ENCODE results near the gene KRT86.
A peak's percentile ranks its signal among the peaks of the same experiment; 100 is the strongest.
"Not testable (repeated sequence)": the region's sequence is repeated elsewhere in the genome, so short reads cannot be mapped to it uniquely, and the experiment has no call there.

Gene KRT86

DNA sequence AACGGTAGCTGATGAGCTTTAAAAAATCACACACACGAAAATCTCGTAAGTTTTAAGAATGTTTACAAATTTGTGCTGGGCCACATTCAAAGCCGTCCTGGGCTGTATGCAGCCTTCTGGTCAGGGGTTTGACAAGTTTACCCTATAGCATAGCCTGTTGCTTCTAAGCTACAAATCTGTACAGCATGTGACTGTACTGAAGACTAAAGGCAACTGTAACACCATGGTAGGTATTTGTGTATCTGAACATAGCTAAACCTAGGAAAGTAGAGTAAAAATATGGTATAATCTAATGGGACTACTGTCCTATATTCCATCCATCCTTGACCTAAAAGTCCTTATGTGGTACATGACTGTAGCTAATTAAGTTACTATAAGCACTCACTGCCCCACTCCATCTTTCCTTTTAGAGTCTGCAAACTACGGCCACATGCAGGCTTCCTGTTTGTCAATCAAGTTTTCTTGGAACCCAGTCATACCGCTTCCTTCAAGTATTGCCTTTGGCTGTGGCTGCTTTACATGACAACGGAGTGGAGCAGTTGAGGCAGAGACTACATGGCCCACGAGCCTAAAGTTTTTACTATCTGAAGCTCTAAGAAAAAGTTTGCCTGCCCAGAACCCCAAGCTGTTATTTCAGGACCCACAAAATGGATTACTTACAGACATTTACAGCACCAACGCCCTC, 22.9 kb upstream of the KRT86 start:
- no peak for DNase-seq

DNA sequence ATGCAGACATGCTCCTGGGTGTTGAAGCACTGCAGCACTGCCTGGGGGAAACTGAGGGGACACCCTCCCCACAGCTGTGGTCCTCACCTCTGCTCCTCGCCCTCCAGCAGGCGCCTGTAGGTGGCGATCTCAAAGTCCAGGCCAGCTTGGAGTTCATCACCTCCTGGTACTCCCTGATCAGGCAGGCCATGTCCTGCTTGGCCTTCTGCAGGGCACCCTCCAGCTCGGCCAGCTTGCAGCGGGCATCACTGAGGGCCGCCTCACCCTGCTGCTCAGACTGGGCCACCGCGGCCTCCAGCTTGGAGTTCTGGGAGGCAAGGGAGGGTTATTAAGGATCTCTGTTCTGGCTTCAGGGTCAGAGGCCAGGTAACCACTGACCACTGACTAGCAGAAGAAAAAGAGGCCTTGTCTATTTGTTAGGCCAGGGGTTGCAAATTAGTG, 22.2 kb upstream of the KRT86 start:
- DNase-seq: not testable (repeated sequence)

DNA sequence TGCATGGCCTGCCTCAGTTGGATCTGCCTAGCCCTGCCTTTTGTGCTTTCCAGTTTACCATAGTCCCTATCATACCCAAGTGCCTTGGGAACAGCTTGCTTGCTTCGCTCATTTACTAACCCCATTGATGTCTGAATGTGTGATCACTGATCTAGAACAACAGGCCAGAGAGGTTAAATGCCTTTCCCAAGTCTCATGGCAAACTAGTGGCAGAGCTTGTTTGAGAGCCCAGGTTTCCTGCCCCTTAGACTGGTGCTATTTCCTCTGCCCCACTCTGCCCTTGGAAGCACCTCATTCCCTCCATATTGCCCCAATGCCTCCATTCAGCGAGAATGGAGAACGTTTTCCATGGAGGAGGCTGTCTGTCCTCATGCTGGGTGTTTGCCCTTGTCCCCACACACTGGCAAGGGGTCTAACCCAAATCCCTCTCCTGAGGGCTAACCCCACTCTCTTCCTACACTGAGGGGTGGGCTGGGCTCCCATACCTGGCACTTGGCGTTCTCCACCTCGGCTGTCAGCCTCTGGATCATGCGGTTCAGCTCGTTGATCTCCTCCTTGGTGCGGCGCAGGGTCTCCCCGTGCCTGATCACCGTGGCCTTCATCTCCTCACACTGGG, 21.6 kb upstream of the KRT86 start:
- no peak for DNase-seq

DNA sequence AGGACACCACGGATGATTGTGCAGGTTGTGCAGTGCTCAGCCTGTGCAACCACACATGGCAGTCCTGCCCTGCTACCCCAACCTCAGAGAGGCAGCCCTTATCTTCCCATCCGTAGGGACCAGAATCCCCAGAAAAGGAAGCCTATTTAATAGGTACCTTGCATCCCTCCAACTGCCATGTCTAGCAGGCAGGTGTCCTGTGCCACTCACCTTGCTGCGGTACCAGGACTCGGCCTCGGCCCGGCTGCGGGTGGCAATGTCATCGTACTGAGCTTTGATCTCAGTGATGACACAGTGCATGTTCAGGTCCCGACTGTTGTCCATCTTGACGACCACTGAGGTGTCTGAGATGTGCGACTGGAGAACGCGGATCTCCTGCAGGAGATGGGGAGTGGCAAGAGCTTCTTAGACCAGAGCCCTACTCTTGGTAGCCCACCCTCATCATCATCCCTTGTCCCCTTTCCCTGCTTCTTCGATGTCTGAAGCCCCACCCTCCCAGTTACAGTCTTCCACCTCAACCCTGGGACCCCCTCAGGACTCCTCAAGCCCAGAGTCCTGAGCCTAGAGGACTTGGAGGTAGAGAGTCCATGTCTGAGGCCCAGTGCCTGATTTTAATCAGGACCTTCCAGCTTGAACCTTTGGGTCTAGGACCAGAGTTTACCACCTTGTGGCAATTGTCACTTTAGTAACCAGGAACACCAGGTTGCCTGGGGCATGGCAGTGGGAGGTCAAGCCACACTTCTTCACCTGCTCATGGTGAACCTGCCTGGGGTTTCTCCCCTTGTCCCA, 20.9 kb upstream of the KRT86 start:
- no peak for DNase-seq

DNA sequence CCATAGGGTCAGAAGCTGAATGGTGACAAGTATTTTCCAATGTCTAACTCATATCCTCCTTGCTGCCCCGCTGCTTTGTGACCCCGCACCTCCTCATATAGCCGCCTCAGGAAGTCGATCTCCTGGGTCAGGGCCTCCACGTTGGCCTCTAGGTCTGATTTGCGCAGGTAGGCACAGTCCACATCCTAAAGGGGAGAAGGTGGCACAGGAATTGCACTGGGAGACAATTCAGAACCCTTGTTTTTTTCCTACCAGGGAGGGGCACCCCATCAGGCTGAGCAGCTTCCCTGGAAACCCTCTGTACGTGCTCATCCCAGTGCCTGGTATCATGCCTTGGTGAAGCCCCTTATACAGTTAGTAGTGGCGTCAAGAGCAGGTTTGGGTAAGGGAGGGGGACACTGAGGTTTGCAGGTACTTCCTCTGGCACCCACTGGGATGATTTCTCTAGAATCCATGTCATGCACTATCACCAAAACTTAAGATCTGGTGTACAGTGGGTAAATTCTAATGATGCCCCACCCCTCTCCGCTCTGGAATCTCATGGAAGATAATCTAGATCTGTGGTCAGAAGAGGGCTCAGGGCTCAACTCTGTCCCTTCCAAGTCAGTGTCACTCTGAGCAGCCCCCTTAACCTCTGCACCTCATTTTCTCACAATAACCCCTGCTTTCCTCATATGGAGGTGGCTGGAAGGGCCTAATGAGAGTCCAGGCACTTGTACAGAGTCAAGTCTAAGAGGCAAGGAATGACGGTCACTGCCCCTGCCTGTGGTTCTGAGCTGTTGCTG, 20.1 kb upstream of the KRT86 start:
- no peak for DNase-seq

DNA sequence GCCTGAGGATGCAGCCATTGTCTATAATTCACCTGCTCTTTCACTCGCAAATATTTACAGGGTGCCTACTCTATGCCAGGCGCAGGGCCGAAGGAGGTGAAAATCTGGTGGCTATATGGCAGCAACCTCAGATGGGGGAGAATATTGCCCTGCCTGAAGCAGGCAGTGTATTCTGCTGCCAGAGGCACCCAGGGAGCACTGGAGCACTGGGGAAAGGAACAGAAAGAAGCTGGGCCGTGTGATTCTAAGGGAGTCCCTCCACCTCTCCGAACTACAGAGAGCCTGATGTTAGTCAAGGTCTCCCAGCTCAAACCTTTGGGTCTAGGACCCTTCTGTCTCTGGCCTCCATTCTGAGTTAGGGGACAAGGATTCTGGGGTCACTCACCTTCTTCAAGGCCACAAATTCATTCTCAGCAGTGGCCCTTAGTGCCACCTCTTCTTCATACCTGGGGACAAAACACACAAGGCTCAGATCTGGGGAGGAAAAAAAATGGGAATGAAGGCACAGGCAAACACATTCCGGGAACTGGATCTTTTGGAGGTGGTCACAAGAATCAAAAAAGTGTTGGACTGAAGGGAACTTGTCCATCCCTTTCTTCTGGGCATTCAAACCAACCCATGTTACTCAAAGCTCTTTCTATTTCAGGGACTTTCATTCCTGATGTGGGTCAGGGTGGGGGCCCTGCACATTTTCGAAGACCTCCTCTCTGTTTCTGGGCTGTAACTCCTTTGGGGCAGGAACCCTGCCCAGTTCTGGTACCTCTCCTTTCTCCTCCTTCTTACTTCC, 19.3 kb upstream of the KRT86 start:
- DNase-seq: no peak

DNA sequence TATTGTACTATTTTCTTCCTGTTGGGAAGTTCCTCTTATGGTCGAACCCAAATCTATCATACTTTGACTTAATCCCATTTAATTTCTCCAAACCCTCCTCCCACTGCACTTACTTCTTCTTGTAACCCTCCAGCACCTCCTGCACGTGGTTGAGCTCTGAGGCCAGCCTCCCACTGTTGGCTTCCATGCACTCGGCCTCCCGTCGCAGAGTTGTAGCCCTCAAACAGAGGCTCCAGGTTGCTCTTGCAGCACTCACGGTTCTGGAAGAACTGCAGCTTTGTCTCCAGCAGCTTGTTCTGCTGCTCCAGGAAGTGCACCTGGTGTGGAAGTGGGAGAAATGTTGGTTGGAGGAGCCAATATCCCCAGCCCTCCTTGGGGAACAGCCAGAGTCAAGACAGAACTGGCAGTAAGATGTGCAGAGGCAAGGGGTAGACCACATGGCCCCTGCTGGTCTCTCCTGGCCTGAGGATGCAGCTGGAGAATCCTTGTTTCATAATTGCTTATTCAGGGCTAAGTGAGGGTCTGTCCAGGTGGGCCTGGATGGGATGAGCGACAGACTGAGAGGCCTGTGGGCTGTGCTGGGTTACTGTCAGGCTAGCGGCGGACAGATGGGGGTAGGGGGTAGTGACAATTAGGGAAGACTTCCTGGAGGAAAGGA, 18.4 kb upstream of the KRT86 start:
- no peak for DNase-seq

DNA sequence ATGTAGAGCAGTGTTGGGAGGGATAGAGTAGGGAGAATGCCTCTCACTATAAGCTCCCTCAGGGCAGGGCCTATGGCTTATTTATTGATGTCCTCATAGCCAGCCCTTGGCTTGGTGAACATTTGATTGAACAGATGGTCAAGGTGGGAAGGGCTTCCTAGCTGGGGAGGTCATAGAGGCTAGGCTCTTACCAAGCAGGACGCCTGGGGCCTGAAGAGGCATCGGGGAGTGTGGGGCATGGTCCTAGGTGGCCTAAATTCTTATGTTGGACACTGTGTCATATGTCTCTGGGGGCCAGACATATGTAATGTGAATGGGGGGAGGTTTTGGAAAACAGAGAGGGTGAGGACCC, 17.9 kb upstream of the KRT86 start:
- no peak for DNase-seq

DNA sequence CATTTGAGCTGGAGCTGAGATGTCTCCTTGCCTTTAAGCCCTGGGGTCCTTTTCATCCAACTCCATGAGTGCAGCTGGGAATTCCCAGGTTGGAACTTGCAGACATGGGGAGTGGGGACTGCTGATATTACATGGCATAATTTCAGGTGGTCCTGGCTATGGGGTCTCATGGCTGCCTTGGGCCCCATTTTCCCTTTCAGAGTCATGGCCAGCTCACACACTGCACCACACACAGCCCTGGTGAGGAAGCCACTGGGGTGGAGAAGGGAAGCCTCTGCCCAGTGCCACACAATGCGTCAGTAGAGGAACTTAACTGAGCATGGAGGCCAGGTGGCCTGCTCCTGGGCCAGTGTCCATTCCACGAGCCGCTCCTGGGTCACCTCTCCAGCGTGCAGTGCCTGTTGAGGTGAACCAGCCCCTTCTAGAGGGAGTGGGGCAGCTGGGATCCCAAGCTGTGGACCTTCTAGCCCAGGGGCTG, 17.3 kb upstream of the KRT86 start:
- no peak for DNase-seq

DNA sequence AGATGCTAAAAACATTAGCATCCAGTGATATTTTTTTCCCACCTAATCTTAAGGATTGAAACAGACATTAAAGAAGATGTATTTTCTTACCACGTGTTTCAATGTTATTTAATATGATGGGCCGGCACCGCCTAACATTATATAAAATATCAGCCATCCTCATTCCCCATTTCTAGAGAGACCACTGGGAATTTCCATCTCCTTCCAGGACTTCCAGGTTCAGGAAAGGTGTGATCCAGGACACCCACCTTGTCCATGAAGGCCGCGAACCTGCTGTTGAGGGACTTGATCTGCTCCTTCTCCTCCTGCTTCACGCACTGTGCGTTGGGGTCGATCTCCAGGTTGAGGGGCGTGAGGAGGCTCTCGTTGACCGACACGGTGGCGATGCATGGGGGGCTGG, 16.5 kb upstream of the KRT86 start:
- DNase-seq: not testable (repeated sequence)

DNA sequence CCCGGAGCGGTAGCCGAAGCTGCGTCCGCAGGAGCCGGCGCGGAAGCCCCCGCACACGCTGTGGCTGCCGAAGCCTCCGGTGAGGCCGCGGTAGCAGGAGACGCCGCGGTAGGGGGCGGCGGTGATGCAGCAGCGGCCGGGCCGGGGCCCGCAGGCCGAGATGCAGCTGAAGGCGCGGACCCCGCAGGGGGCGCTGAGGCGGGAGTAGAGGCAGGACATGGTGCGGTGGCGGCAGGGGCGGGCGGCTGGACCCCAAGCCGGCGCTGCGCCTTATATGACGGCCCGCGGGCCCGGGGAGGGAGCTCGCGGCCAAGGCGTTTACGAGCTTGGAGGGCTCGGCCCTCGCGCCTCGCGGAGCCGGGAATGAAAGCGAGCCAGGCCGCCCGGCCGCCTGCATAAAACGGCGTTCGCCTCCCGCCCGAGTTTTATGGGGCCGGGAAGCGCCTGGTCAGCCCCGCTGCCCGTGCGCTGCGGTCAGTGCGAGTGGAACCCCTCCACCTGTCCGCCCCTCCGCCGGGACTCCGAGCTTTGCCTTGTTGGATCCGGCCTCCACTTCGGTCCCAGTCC, 16.0 kb upstream of the KRT86 start:
- no peak for DNase-seq

DNA sequence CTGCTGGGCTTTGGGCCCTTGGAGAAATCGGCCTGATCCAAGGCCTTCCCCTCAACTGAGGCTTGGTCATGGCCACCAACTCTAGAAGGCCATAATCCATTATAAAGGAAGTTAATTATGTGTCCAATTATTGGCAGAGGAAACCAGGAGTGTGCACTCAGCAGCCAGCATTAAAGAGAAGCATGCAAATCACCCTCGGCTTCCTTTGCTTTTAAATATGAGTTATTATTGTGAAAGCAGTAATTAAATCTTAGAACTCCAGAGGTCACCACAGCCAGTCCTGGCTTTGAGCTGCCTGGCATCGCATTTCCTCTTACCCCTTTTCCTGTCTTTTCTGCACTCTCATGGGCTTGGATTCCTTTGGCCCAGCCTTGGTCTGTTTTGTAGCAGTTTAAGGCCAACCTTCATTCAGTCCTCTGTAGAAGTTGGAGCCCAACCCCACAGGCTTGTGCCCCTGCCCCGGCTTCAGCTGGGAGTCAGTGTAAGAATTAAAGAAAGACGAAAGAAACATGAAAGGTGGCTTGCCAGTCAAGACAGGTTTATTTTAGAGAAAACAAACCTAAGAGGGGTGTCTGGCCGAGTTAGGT, 14.7 kb upstream of the KRT86 start:
- DNase-seq: peak in 1 of 14 donors; percentile 8

DNA sequence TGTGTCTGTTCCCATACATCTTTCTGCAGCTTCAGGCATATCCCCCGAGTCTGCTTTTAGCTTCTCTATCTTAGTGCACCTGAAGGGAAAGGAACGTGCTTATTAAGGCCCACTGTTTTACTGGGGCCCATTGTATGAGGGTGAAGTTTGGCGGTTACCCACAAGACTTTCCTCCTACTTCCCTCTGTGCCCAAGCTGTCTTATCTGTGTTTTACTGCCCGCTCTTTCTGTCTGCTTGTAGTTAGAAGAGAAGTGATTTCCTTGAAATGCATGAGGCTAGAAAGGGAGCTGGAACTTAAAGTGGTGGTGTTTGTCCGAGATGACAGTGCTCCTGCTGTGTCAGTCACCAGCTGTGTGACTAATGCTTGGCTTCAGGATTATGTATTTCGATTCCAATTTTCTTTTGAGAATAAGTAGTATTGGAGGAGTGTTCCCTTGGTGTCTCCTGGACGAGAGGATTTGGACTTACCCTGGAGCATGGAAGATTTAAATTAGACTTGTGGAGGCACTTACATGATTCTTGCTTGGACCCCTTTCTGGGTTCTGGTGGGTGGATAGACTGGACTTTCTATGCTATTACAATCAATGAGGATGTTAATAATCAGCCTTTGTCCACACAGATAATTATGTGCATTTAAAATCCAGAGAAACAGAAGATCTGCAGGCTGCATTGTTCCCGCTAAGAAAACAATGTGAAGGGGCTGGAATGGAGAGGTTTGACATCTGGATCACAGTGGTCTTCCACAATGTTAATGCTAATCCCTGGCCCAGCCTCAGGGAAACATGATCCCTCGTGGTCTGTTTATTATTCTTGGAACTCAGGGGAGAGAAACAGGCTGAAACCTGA, 13.9 kb upstream of the KRT86 start:
- peak in 2 of 14 donors; percentile 17 to 34 for DNase-seq

DNA sequence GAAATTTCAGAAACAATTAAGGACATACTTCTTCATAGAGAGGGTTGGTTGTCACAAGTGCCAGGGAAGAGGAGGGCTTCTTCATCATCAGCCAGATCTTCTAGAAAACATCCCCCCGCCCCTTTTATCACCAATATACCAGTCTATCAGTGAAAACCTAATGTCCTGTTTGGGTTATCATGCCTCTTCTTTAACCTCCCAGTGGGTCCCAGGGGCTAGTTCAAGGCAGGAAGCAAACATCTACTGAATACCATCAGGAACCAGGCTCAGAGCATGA, 13.3 kb upstream of the KRT86 start:
- no peak for DNase-seq

DNA sequence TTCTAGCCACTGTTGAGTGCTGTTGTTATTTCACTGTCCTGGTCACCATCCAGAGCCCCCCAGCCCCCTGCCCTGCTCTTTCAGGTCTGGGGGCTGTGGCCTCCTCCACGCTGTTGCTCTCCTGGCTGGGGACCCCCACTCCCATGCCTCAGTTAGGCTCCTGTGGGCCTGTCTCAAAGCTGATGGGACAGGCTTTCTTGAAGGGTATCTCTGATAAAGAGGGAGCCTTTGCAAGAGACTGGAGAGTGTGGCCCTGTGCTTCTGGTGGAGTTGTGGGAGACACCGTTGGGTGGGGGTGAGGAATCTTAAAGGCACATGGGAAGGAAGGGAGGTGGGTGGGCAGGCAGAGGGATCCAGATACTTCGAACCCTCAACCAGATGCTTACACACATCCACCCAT, 12.2 kb upstream of the KRT86 start:
- no peak for DNase-seq

DNA sequence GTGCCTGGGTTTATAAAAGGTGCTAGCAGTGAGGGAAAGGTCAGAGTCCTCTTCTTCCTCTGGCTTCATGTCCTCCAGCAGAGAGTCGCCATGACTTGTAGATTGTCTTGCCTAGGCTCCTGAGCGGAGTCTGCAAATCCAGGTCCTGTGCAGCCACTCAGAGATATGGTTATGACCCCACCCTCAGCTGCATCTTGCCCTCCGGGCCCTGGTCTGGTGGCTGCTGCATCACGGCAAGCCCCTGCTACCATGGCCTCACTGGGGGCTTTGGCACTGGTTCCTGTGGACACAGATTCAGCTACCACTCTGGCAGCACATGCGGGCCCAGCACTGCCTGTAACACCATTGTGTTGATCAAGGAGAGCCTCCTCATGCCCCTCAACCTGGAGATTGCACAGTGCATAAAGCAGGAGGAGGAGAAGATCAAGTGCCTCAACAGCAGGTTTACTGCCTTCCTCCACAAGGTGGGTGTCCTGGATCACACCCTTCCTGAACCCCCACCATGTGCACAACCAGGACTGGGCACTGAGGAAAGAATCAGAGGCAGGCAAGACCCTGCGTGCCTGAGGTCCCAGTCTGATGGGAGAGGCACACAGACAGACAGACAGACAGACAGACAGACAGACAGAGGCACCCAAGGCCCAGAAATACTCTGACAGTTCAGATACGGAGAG, 10.5 kb upstream of the KRT86 start:
- no peak for DNase-seq

DNA sequence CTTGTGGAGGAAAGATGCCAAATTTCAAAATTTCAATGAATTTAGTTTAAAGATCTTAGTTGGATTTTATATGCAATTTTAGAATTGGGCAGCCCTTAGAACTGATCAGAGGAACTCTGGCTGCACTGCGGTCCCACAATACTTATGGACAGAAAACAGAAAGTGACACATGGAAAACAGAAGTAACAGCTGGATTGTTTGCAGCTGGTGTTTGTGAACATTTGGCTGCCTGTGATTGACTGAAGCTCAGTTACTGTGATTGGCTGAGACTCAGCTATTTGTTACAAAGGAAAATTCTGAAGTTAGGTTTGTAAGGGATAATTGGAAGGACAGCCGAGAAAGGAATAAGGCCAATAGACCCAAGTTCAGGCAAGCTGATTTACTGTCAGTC, 10.0 kb upstream of the KRT86 start:
- DNase-seq: peak in 1 of 14 donors; percentile 12

DNA sequence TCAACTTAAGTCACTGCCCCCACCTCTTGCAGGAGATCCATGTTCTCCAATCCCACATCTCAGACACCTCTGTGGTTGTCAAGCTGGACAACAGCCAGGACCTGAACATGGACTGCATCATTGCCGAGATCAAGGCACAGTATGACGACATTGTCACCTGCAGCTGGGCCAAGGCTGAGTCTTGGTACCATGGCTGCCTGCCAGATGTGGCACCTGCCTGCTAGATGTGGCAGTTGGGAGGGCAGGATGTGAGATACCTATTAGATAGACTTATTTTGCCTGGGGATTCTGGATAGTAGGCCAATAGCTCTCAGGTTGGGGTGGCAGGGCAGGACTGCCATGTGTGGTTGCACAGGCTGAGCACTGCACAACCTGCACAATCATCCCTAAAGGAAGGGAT, 7.9 kb upstream of the KRT86 start:
- no peak for DNase-seq

DNA sequence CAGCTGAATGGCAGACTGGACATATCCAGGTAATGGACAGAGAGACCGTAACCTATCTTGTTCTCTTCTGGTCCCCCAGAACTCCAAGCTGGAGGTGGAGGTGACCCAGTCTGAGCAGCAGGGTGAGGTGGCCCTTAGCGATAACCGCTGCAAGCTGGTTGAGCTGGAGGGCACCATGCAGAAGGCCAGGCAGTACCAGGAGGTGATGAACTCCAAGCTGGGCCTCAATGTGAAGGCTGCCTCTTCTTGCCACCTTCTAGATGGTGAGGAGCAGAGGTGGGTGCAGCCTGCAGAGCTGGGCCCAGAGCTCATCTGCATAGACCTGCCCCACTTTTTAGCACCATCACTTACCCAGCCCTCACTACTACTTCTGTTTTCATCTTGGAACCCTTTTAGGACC, 7.2 kb upstream of the KRT86 start:
- DNase-seq: no peak

Data from C1 segment of cervical spinal cord (tissue), 14 donors.